Fibroblast of lung (primary cell): Measurements from ENCODE around the gene SESN1. TPM values are rescaled to one million over a fixed set of nuclear protein-coding genes. Genes with fewer than 3 reads are reported as not detected.

ENCODE experiments used
- DNase-seq, 2 donors: peaks; one replicate each; pipeline versions ENCODE4 v3.0.0 to v3.0.0-alpha.2; 2010; ENCODE audit warnings: low read depth in 2 of 2
- H2AFZ ChIP-seq: 2 replicates; pipeline ENCODE4 v1.5.1; 2012; ENCODE audit warnings: low read length, control low read depth, inconsistent platforms
- H3K27ac ChIP-seq: 2 replicates; pipeline ENCODE4 v1.5.1; 2011; ENCODE audit warnings: low read length, control low read depth; ENCODE audit not compliant: insufficient read depth
- H3K27me3 ChIP-seq: 2 replicates; pipeline ENCODE4 v1.5.1; 2011; ENCODE audit warnings: mild to moderate bottlenecking, low read length; ENCODE audit not compliant: control insufficient read depth, insufficient read depth
- H3K36me3 ChIP-seq: 2 replicates; pipeline ENCODE4 v1.5.1; 2011; ENCODE audit warnings: low read length; ENCODE audit not compliant: control insufficient read depth, insufficient read depth
- H3K4me1 ChIP-seq: 2 replicates; pipeline ENCODE4 v1.5.1; 2011; ENCODE audit warnings: low read length; ENCODE audit not compliant: control insufficient read depth, insufficient read depth; ENCODE audit errors: extremely low read depth
- H3K4me2 ChIP-seq: 2 replicates; pipeline ENCODE4 v1.5.1; 2011; ENCODE audit warnings: low read length, control low read depth; ENCODE audit not compliant: insufficient read depth; ENCODE audit errors: extremely low read depth
- H3K4me3 ChIP-seq, 4 experiments: fragments of 200-600 bp in 1 of 4; sonication (generic) in 1 of 4; replicated peaks in 1 of 4; 2 replicates each; pipeline ENCODE4 v1.5.1; 2011 to 2016; ENCODE audit warnings: low read length in 4 of 4, low read depth in 3 of 4, mild to moderate bottlenecking in 3 of 4, control low read depth in 2 of 4, inconsistent platforms in 1 of 4, mixed read lengths in 1 of 4; ENCODE audit not compliant: insufficient read depth in 1 of 4; ENCODE audit errors: control extremely low read depth in 1 of 4
- H3K79me2 ChIP-seq: 2 replicates; pipeline ENCODE4 v1.5.1; 2012; ENCODE audit warnings: mild to moderate bottlenecking, low read length, inconsistent platforms; ENCODE audit not compliant: control insufficient read depth, insufficient read depth
- H3K9ac ChIP-seq: 2 replicates; pipeline ENCODE4 v1.5.1; 2011; ENCODE audit warnings: mild to moderate bottlenecking, low read length, control low read depth; ENCODE audit not compliant: insufficient read depth
- H3K9me3 ChIP-seq: 2 replicates; pipeline ENCODE4 v1.5.1; 2012; ENCODE audit warnings: low read depth, low read length; ENCODE audit not compliant: control insufficient read depth, insufficient read depth
- H4K20me1 ChIP-seq: 2 replicates; pipeline ENCODE4 v1.5.1; 2011; ENCODE audit warnings: low read length; ENCODE audit not compliant: control insufficient read depth, insufficient read depth; ENCODE audit errors: extremely low read depth
- EZH2 ChIP-seq: IDR thresholded peaks from 2 replicates; pipeline ENCODE4 v1.5.1; 2012; ENCODE audit warnings: low read length, control low read depth, mild to moderate bottlenecking; ENCODE audit errors: missing control alignments
- polyA plus RNA-seq, 2 donors: library from polyadenylated mRNA; depleted of rRNA in 1 of 2; stranded (reverse) in 1 of 2; unstranded in 1 of 2; fragments of >200 nt; gene quantifications; 2 replicates each; pipeline ENCODE4 v1.2.1, GENCODE V29; 2011 to 2012; ENCODE audit warnings: missing spikeins in 1 of 2
- total RNA-seq: library from RNA; depleted of rRNA; stranded (reverse); fragments of >200 nt; gene quantifications from 2 replicates; pipeline ENCODE4 v1.2.1, GENCODE V29; 2014
- TF ChIP-seq, protein P1 (sequence below), 2 donors: IDR thresholded peaks in 1 of 2; conservative IDR thresholded peaks in 1 of 2; 1 replicate in 1 of 2; 2 replicates in 1 of 2; pipeline ENCODE4 v1.5.1; 2011 to 2012; ENCODE audit warnings: low read length in 2 of 2, control low read depth in 1 of 2, inconsistent platforms in 1 of 2, low read depth in 1 of 2, mild to moderate bottlenecking in 1 of 2

The SESN1 gene
- total and polyA plus RNA-seq, 2 donors (not counting 1 experiment from before 2014, with no cell fraction given): 16.7 to 34.5 TPM

DNA sequence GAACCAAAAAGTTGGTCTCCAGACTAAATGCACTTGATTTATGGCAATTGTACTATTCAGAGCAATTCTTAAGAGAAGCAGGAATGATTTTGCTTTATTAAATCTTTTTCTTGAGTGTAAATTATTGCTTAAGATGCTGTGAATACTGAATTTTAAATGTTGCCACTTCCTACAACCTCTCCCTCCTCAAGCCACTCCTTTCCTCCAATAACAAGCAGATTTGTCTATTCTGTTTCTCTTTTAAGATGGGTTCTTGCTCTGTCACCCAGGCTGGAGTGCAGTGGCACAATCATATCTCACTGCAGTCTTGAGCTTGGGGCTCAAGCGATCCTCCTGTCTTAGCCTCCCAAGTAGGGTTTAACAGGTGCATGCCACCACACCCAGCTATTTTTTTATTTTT lies 65.3 kb downstream of the SESN1 start:
- H3K9ac ChIP-seq: no peak overlapping the region
- no peak for TF ChIP-seq EZH2
- TF ChIP-seq, protein P1, sequence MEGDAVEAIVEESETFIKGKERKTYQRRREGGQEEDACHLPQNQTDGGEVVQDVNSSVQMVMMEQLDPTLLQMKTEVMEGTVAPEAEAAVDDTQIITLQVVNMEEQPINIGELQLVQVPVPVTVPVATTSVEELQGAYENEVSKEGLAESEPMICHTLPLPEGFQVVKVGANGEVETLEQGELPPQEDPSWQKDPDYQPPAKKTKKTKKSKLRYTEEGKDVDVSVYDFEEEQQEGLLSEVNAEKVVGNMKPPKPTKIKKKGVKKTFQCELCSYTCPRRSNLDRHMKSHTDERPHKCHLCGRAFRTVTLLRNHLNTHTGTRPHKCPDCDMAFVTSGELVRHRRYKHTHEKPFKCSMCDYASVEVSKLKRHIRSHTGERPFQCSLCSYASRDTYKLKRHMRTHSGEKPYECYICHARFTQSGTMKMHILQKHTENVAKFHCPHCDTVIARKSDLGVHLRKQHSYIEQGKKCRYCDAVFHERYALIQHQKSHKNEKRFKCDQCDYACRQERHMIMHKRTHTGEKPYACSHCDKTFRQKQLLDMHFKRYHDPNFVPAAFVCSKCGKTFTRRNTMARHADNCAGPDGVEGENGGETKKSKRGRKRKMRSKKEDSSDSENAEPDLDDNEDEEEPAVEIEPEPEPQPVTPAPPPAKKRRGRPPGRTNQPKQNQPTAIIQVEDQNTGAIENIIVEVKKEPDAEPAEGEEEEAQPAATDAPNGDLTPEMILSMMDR (conservative IDR thresholded peaks at IDR 0.05 in 1 of 2, IDR thresholded peaks at IDR 0.05 in 1 of 2; ENCODE audit: low read depth in 1 of 2, low read length in 2 of 2): no peak
- H3K4me2 ChIP-seq: no peak overlapping the region
- H3K4me3 ChIP-seq: no peak overlapping the region
- H3K9me3 ChIP-seq: no peaks in the 10 kb centered on the region
- H3K36me3 ChIP-seq: no peaks in the 10 kb centered on the region
- H3K27ac ChIP-seq: no peak overlapping the region
- no peaks in the 10 kb centered on the region for H3K79me2 ChIP-seq
- H4K20me1 ChIP-seq: no peaks in the 10 kb centered on the region
- no peaks in the 10 kb centered on the region for H3K27me3 ChIP-seq
- no peak for DNase-seq
- H2AFZ ChIP-seq: no peak overlapping the region
- no peaks in the 10 kb centered on the region for H3K4me1 ChIP-seq

DNA sequence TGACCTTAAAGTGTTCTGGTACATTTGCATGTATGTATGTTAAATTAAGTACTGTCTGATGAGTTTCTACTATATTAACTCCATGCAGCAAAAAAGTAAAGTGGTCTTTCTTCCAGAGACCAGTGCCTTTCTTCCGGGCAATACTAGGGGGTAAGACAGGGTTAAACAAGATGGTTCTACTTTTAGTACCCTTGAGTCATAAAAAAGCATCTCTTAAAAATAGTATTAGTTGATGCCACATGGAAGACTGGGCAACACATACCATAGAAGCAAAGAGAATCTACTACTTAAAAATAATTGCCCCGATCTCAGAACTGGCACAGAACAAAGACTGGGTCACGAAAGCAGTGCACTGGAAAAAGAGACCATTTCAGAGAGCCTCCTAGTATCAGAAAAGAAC lies 66.2 kb downstream of the SESN1 start:
- no peaks in the 10 kb centered on the region for H3K79me2 ChIP-seq
- H3K9me3 ChIP-seq: no peaks in the 10 kb centered on the region
- no peak overlapping the region for H3K9ac ChIP-seq
- no peak overlapping the region for H3K27ac ChIP-seq
- no peak for TF ChIP-seq EZH2
- TF ChIP-seq, protein P1 (conservative IDR thresholded peaks at IDR 0.05 in 1 of 2, IDR thresholded peaks at IDR 0.05 in 1 of 2; ENCODE audit: low read depth in 1 of 2, low read length in 2 of 2): no peak
- H3K27me3 ChIP-seq: no peaks in the 10 kb centered on the region
- H3K36me3 ChIP-seq: no peaks in the 10 kb centered on the region
- H3K4me3 ChIP-seq: no peak overlapping the region
- H3K4me1 ChIP-seq: no peaks in the 10 kb centered on the region
- H4K20me1 ChIP-seq: no peaks in the 10 kb centered on the region
- no peak overlapping the region for H2AFZ ChIP-seq
- no peak overlapping the region for H3K4me2 ChIP-seq
- no peak for DNase-seq

DNA sequence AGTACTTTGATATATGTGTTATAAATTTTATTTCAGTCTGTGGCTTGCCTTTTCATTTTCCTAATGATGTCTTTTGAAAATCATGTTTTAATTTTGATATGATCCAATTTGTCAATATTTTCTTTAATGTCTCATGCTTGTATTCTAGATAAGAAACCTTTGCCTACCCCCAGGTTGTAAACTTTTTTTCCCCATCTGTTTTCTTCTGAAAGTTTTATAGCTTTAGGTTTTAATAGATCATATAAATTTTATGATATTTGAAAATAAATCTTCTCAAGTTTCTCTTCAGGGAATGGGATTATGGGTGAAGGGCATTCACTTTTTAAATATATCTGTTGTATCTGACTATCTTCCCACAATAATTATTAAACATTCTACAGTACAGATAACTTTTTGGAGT lies 66.7 kb downstream of the SESN1 start:
- H3K9ac ChIP-seq: no peak overlapping the region
- no peak overlapping the region for H3K27ac ChIP-seq
- no peaks in the 10 kb centered on the region for H4K20me1 ChIP-seq
- H3K79me2 ChIP-seq: no peaks in the 10 kb centered on the region
- H3K4me1 ChIP-seq: no peaks in the 10 kb centered on the region
- H3K4me2 ChIP-seq: no peak overlapping the region
- TF ChIP-seq, protein P1 (conservative IDR thresholded peaks at IDR 0.05 in 1 of 2, IDR thresholded peaks at IDR 0.05 in 1 of 2; ENCODE audit: low read depth in 1 of 2, low read length in 2 of 2): no peak
- TF ChIP-seq EZH2: no peak
- H3K9me3 ChIP-seq: no peaks in the 10 kb centered on the region
- no peak for DNase-seq
- no peaks in the 10 kb centered on the region for H3K36me3 ChIP-seq
- H3K27me3 ChIP-seq: no peaks in the 10 kb centered on the region
- no peak overlapping the region for H3K4me3 ChIP-seq
- H2AFZ ChIP-seq: no peak overlapping the region
